ENCODE data around the gene RPS19BP1.

RPS19BP1 gene

DNA sequence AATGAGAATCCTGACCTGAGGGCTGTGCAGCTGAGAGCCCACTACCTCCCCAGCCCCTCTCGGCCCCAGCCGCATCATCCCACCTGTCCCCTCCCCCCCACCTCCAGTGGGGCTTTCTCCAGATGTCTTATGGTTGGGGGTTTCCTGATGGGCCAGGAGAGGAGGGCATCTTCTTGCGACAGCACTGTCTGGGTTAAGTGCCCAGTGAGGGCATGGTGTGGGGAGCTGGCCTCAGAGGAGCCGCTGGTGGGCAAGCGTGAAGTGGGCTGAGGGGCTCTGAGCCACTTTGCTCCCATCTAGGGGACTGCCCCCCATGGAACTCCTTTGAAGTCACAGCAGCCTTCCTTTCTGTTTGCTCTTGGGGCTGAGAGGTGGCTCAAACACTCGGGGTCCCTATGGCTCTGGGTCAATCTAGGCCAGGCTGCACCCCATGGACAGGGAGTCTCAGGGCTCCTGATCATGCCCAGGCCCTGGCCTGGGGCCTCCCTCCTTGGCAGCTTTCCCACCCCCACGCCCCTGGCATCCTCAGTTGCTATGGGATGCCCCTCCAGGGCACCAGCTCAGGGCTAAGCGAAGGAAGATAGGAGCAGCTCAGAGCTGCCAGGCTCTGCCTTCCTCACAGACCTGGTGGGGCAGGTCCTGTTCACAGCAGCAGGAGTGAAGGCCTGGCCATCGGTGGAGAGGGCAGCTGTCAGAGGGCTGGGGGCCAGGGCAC lies 41.4 kb downstream of the RPS19BP1 start:
- H3K4me3 ChIP-seq (ENCODE audit: low read depth, low read length) = no peak overlapping the region

DNA sequence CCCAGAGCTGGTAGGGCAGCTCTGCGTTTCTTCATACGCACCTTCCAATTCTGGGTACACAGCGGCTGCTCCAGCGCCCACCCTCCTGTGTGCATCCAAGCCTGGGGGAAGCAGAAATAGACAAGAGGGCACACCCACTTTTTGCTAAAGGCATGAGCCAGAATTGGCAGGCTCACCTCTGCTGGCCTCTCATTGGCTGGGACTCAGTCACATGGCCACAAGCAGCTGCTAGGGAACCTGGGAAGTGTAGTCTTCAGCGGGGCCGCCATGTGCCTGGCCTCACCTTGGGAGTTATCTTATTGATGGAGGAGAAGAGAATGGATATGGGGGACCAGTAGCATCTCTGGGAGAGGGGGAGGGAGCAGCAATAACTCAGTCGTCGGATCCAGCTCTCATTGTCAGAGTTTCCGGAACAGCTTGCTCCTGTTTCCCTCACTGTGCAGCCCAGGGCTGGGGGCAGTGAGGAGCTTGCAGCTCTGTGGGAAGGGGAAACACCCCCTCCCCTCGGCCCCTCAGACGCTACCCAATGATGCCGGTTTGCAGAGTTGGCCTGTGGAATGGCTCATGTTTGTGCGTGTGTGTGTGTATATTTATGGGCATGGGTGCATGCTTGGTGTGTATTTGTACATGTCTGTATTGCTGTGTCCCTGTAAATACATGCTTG lies 42.3 kb downstream of the RPS19BP1 start:
- no peak overlapping the region for H3K4me3 ChIP-seq (ENCODE audit: low read depth, low read length)

DNA sequence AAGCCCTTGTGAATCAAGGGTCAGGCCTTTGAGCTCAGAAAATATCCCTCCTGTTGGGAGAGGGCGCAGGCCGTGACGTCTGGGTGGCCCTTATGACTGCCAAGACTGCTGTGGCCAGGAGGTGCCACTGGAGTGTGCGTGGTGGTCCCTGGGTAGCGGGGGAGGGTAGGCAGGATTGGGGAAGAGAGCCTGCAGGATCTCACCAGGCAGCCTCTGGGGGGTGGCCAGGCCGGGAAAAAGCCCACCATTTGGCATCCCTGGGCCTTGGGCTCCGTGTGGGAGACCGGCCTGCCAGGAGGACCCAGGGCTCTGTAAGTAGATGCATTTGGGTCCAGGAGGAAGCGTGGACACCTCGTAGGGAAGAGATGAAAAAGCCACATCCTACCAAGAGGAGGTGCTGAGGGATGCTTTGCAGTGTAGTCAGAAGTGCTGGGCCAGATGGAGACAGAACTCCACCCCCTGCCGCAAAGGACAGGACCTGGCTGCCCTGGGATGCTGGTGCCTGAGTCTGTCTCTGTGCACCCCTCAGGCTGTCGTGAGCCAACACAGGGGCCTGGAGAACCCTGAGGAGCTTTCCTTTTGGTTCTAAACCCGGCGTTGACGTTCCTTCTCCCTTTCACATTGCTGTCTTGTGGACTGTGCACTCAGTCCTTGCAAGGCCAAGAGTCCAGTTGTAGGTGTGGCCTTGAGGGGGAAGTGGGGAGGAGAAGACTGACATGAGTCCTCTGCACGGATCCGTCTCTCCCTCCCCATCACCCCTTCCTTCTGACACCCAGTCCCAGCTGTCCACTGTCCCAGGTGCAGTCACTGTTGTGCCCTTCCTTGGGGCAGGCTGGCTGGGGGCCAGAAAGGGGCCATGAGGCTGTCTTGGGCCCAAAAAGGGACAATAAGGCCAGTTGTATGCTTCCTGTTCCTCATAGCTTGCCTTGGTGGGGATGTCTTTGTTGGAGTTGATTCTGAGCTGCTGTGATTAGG lies 43.2 kb downstream of the RPS19BP1 start:
- no peak overlapping the region for H3K4me3 ChIP-seq (ENCODE audit: low read depth, low read length)

DNA sequence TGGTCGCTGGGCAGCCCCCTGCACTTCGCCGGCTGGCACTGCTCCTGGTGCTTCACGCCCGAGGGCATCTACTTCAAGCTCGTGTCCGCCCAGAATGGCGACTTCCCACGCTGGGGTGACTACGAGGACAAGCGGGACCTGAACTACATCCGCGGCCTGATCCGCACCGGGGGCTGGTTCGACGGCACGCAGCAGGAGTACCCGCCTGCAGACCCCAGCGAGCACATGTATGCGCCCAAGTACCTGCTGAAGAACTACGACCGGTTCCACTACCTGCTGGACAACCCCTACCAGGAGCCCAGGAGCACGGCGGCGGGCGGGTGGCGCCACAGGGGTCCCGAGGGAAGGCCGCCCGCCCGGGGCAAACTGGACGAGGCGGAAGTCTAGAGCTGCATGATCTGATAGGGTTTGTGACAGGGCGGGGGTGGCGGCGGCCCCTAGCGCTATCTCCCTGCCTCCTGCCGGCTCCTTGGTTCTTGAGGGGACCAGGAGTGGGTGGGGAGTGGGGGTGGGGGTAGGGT lies 43.9 kb downstream of the RPS19BP1 start:
- no peak overlapping the region for H3K4me3 ChIP-seq (ENCODE audit: low read depth, low read length)

DNA sequence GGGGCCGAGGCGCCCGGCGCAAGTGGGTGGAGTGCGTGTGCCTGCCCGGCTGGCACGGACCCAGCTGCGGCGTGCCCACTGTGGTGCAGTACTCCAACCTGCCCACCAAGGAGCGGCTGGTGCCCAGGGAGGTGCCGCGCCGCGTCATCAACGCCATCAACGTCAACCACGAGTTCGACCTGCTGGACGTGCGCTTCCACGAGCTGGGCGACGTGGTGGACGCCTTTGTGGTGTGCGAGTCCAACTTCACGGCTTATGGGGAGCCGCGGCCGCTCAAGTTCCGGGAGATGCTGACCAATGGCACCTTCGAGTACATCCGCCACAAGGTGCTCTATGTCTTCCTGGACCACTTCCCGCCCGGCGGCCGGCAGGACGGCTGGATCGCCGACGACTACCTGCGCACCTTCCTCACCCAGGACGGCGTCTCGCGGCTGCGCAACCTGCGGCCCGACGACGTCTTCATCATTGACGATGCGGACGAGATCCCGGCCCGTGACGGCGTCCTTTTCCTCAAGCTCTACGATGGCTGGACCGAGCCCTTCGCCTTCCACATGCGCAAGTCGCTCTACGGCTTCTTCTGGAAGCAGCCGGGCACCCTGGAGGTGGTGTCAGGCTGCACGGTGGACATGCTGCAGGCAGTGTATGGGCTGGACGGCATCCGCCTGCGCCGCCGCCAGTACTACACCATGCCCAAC lies 44.6 kb downstream of the RPS19BP1 start:
- no peak overlapping the region for H3K4me3 ChIP-seq (ENCODE audit: low read depth, low read length)

DNA sequence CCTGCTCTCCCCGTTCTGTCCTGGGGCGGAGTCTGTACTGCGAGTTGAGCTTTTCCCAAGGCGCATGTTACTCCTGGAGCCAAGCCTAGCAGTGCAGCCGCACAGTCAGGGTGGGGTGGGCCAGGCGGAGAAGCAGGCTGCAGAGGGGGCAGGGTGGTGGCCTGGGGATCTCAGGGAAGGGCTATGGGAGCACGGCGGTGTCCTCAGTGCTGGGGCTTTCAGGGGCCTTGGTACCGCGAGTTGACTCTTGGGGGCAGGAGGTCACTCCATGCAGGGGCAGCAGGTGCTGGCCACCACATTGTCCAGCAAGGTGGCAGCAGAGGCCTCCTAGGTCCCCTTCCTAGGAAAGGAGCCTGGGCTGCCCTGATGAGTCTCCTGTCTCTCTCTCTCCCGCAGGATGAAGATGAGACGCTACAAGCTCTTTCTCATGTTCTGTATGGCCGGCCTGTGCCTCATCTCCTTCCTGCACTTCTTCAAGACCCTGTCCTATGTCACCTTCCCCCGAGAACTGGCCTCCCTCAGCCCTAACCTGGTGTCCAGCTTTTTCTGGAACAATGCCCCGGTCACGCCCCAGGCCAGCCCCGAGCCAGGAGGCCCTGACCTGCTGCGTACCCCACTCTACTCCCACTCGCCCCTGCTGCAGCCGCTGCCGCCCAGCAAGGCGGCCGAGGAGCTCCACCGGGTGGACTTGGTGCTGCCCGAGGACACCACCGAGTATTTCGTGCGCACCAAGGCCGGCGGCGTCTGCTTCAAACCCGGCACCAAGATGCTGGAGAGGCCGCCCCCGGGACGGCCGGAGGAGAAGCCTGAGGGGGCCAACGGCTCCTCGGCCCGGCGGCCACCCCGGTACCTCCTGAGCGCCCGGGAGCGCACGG lies 45.4 kb downstream of the RPS19BP1 start:
- H3K4me3 ChIP-seq (ENCODE audit: low read depth, low read length) = no peak overlapping the region

DNA sequence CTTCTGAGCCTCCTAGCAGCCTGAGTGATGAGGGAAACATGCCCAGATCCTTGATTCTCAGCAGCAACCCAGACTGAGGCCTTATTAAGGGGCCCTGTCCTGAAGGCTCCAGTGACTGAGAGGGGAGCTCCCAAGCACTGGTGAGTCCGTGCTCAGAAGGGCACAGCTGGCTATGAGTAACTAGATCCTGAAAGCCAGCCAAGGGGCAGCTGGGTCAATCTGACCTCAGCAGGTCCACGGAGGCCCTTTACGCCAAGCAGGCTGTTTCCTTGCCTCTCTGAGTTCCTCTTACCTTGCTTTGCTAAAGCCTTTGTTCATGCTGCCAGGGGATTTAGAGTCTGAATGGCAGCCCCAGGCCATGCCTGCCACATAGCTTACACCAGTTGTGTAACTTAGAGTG lies 49.8 kb downstream of the RPS19BP1 start:
- H3K4me3 ChIP-seq (ENCODE audit: low read depth, low read length) = no peak overlapping the region

DNA sequence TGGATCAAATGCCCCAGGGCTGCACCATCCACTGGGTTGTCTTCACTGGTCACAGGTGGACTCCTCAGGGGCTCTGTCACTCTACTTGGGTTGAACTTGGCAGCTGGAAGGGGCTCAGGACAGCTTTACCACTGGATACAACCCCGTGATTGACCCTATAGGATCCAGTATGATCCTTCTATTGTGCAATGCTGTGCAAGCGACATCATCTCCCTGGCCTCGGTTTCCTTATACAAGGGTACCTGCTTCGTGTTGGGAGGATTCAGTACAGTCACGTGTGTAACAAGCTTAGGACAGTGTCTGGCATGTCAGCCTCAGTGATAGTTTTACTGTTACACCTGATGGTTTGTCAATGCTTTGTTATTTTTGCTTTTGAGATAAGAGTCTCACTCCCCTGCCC lies 51.0 kb downstream of the RPS19BP1 start:
- no peak overlapping the region for H3K4me3 ChIP-seq (ENCODE audit: low read depth, low read length)

DNA sequence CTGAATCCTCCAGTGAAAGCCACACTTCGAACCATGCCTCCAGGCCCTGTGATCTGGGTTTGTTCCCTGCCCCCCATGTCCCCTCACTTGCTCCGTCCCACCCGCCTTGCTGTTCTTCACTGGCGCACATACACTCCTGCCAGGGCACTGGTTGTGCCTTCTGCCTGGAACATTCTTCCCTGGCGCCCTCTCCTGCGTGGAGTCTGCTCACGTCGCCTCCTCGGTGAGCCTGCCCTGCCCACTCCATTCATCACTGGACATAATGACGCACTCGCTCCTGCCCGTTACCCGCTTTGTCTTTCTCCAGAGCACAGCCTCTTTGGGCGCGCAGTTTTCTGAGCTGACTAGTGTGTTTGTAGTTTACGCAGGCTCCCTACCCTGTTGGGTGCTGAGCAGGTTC lies 51.5 kb downstream of the RPS19BP1 start:
- no peak overlapping the region for H3K4me3 ChIP-seq (ENCODE audit: low read depth, low read length)

DNA sequence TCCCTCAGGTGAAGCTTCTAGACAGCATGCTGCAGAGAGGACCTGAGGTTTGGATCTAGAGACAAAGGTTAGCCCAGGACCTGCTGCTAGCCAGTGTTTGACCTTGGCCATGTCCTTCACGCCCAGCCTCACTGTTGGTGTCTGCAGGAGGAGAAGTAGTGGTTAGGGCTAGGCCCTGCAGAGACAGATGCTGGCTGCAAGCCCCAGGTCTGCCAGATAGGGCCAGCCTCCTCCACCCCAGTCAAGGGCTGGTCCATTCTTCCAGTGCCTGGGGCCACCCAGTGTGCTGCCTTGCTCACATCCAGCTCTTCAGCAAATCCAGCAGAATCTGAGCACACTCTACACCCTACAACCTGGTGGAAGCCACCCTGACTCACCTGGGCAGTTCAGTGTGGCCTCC lies 52.0 kb downstream of the RPS19BP1 start:
- no peak overlapping the region for H3K4me3 ChIP-seq (ENCODE audit: low read depth, low read length)

DNA sequence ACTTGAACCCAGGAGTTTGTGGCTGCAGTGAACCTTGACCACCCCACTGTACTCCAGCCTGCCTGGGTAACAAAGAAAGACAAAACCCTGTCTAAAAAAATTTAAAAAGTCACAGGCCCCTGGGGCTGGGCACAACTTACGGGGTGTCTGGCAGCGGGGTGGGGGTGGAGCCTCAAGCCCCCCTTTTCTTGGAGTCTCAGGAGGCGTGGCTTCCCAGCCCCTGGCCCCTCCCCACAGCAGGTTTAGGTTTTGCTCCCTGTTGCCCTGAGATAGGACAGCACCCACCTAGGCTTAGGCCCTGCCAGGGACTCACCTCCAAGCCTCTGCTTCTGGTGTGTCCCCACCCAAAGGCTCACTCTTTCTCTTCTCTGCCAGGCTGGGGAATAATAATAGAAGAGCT lies 53.3 kb downstream of the RPS19BP1 start:
- no peak overlapping the region for H3K4me3 ChIP-seq (ENCODE audit: low read depth, low read length)

All from iPS-11a (cell line).